ENCODE results near the gene PRKAG2.
A peak's percentile ranks its signal among the peaks of the same experiment; 100 is the strongest.

Gene PRKAG2

GRCh38 chr7:151721236-151721635 is 155.7 kb downstream of the PRKAG2 start:
- peaks cover 5 to 21% of the 10 kb centered on the region in 2 donors for H3K36me3 Mint-ChIP-seq
- peaks cover 0 to 2% of the 10 kb centered on the region in 2 donors for H3K9me3 Mint-ChIP-seq
- no peak for DNase-seq
- no peak overlapping the region for H3K4me3 Mint-ChIP-seq
- ATAC-seq (replicated peaks), result no peak
- H3K27ac Mint-ChIP-seq, result no peak overlapping the region
- peaks cover 22 to 29% of the 10 kb centered on the region in 2 donors for H3K4me1 Mint-ChIP-seq
- no peaks in the 10 kb centered on the region for H3K27me3 Mint-ChIP-seq

DNA sequence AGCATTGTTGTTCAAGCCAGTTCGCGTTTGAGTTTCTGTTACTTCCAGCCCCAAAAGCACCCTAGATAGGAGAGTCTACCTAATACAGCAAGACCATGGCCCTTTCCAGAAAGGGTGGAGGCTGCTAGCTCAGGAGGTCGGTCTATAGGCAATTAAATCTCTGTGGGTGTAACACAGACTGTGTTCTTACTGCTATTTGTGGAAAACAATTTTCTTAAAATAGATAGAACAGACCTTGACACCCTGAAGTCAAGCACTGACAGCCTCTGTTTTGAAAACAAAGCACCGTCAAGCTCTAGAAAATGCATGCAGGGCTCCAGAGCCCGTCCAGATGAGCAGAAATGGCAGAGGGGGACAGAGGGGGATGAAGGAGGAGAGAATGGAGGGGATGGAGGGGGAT is 156.6 kb downstream of the PRKAG2 start:
- ATAC-seq (replicated peaks) (no peak), DNase-seq (no peak)
- Mint-ChIP-seq H3K4me1 (peaks cover 14 to 29% of the 10 kb centered on the region in 2 donors), H3K4me3 (no peak overlapping the region), H3K36me3 (peaks cover 6 to 26% of the 10 kb centered on the region in 2 donors), H3K9me3 (peaks cover 0 to 2% of the 10 kb centered on the region in 2 donors), H3K27me3 (no peaks in the 10 kb centered on the region), H3K27ac (no peak overlapping the region)

GRCh38 chr7:151719897-151720242 is 157.0 kb downstream of the PRKAG2 start:
- ATAC-seq (replicated peaks), result no peak
- no peak for DNase-seq
- Mint-ChIP-seq H3K9me3 (peaks cover 0 to 2% of the 10 kb centered on the region in 2 donors), H3K4me1 (peaks cover 10 to 25% of the 10 kb centered on the region in 2 donors), H3K36me3 (peaks cover 4 to 26% of the 10 kb centered on the region in 2 donors), H3K4me3 (no peak overlapping the region), H3K27ac (no peak overlapping the region), H3K27me3 (no peaks in the 10 kb centered on the region)

DNA sequence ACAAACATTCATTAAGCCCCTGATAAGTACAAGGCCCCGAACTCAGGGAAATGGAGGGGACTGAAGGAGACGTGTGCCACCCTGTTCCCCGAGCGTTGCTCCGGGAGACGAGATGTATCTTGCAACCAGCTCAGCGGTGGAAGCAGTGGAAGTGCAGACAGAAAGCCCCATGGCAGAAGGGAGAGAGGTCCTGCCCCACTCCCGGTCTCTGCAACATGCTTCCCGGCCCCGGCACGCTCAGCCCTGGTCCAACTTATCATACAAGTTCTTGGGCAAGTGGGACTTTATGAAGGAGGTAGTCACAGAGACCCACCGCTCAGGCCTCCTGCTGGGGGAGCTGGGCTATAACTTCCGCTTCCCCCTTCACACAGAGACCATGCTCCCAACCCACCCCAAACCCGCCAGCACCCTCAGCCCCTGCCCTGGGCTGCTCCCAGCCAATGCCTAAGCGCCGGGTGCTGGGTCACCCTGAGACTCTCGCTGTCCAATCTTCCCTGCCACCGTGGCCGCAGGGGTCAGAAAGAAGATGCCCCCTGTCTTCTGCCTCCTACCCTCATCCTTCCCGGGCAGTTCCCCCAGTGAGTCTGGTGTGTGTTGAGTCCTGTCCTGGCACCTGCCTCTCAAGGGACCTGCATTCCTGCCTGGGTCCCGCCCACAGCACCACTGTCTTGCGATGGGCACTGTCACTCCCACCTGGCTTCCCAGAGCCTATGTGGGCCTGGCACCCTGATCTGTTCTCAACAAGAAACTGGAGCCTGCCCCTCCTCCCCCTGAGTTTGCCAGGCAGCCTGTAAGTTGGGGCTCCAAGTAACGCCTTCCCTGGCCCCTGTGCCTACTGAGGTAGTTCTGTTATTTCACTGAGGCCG is 157.7 kb downstream of the PRKAG2 start:
- Mint-ChIP-seq H3K9me3 (peaks cover 0 to 2% of the 10 kb centered on the region in 2 donors), H3K27ac (no peak overlapping the region), H3K4me1 (peaks cover 9 to 21% of the 10 kb centered on the region in 2 donors), H3K36me3 (peaks cover 5 to 26% of the 10 kb centered on the region in 2 donors), H3K4me3 (no peak overlapping the region), H3K27me3 (no peaks in the 10 kb centered on the region)
- ATAC-seq (replicated peaks) (no peak), DNase-seq (no peak)

DNA sequence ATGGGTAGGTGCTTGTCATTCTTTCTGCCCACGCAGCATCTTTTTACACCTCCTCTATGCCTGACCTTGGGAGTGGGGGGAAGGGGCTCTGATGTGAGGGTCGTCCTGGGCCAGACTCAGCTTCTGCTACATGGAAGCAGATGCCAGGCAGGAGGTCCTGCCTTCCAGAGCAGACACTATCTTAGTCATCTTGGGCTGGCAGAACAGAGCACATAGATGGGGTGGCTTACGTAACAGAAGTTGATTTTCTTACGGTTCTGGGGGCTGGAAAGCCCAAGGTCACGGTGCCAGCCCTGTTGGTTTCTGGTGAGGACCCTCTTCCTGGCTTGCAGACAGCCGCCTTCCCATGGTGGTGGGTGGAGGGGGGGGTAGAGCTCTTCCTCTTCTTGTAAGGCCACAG is 159.0 kb downstream of the PRKAG2 start:
- H3K36me3 Mint-ChIP-seq, result peaks cover 5 to 26% of the 10 kb centered on the region in 2 donors
- no peaks in the 10 kb centered on the region for H3K27me3 Mint-ChIP-seq
- H3K27ac Mint-ChIP-seq, result peak overlapping the region; percentile 59
- peaks cover 9 to 17% of the 10 kb centered on the region in 2 donors for H3K4me1 Mint-ChIP-seq
- DNase-seq (no peak), ATAC-seq (replicated peaks) (no peak)
- peaks cover 0 to 2% of the 10 kb centered on the region in 2 donors for H3K9me3 Mint-ChIP-seq
- H3K4me3 Mint-ChIP-seq, result no peak overlapping the region

DNA sequence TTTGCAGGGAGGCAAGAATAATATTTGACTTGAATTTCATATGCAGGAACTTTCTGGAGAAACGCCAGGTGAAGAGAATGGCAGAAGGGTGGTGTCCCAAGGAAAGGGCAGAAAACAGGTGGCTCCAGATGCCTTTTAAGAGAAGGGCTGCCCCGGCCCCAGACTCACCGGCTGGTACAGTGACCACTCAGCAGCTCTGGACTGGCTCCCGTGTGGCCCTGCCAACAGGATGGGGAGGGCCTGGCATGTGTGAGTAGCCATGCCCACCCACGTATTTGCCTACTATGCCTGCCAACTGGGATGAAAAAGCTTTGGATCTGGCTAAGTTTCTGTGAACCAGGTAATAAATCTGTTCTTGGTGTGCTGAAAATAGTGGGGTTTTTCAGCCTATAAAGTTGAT is 159.5 kb downstream of the PRKAG2 start:
- Mint-ChIP-seq H3K27me3 (no peaks in the 10 kb centered on the region), H3K27ac (no peak overlapping the region), H3K9me3 (peaks cover 0 to 2% of the 10 kb centered on the region in 2 donors), H3K36me3 (peaks cover 5 to 26% of the 10 kb centered on the region in 2 donors), H3K4me3 (no peak overlapping the region), H3K4me1 (peaks cover 13 to 22% of the 10 kb centered on the region in 2 donors)
- ATAC-seq (replicated peaks) (no peak), DNase-seq (no peak)

- Mint-ChIP-seq H3K27ac (no peak overlapping the region), H3K4me1 (peaks cover 18 to 23% of the 10 kb centered on the region in 2 donors), H3K9me3 (peaks cover 0 to 2% of the 10 kb centered on the region in 2 donors), H3K27me3 (no peaks in the 10 kb centered on the region), H3K36me3 (peaks cover 5 to 26% of the 10 kb centered on the region in 2 donors), H3K4me3 (no peak overlapping the region)
- ATAC-seq (replicated peaks) (no peak), DNase-seq (no peak)
These were observed 160.6 kb downstream of the PRKAG2 start for GRCh38 chr7:151716323-151716722.

- H3K36me3 Mint-ChIP-seq, result peaks cover 5 to 26% of the 10 kb centered on the region in 2 donors
- H3K4me3 Mint-ChIP-seq, result no peak overlapping the region
- H3K4me1 Mint-ChIP-seq, result peaks cover 18 to 23% of the 10 kb centered on the region in 2 donors
- DNase-seq (no peak), ATAC-seq (replicated peaks) (no peak)
- peaks cover 0 to 2% of the 10 kb centered on the region in 2 donors for H3K9me3 Mint-ChIP-seq
- H3K27me3 Mint-ChIP-seq, result no peaks in the 10 kb centered on the region
- H3K27ac Mint-ChIP-seq, result no peak overlapping the region
These were observed 161.1 kb downstream of the PRKAG2 start for GRCh38 chr7:151715666-151716315.

- Mint-ChIP-seq H3K4me1 (peaks cover 21 to 23% of the 10 kb centered on the region in 2 donors), H3K36me3 (peaks cover 10 to 29% of the 10 kb centered on the region in 2 donors), H3K4me3 (no peak overlapping the region), H3K9me3 (peaks cover 0 to 2% of the 10 kb centered on the region in 2 donors), H3K27me3 (no peaks in the 10 kb centered on the region), H3K27ac (no peak overlapping the region)
- no peak for ATAC-seq (replicated peaks)
- no peak for DNase-seq
These were observed 162.7 kb downstream of the PRKAG2 start for GRCh38 chr7:151714201-151714600.

DNA sequence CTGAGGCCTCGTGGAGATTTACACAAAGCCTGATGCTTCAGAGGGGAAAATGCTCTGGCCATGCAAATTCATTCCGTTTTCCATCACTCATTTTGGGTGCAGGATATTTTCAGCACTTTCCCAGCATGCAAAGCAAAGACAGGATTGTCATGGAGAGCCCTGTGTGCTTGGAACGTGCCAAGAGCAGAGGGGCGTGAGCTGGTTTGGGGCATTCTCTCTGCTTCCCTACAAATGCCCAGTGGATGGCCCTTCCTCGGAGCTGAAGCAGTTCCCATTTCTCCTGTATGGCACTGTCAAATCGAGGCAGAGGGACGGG is 164.1 kb downstream of the PRKAG2 start:
- DNase-seq (no peak), ATAC-seq (replicated peaks) (no peak)
- Mint-ChIP-seq H3K27me3 (no peaks in the 10 kb centered on the region), H3K4me3 (no peak overlapping the region), H3K9me3 (no peaks in the 10 kb centered on the region), H3K36me3 (peaks cover 10 to 23% of the 10 kb centered on the region in 2 donors), H3K4me1 (peaks cover 17 to 23% of the 10 kb centered on the region in 2 donors), H3K27ac (no peak overlapping the region)

- DNase-seq (peak; percentile 15), ATAC-seq (replicated peaks) (peak; percentile 95 to 96)
- H3K4me3 Mint-ChIP-seq, result peak overlapping the region in 1 of 2 donors; percentile 36
- no peaks in the 10 kb centered on the region for H3K27me3 Mint-ChIP-seq
- peak overlapping the region; percentile 76 for H3K27ac Mint-ChIP-seq
- no peaks in the 10 kb centered on the region for H3K9me3 Mint-ChIP-seq
- peaks cover 10 to 23% of the 10 kb centered on the region in 2 donors for H3K36me3 Mint-ChIP-seq
- peaks cover 17 to 23% of the 10 kb centered on the region in 2 donors for H3K4me1 Mint-ChIP-seq
These were observed 164.8 kb downstream of the PRKAG2 start for GRCh38 chr7:151711906-151712809.

DNA sequence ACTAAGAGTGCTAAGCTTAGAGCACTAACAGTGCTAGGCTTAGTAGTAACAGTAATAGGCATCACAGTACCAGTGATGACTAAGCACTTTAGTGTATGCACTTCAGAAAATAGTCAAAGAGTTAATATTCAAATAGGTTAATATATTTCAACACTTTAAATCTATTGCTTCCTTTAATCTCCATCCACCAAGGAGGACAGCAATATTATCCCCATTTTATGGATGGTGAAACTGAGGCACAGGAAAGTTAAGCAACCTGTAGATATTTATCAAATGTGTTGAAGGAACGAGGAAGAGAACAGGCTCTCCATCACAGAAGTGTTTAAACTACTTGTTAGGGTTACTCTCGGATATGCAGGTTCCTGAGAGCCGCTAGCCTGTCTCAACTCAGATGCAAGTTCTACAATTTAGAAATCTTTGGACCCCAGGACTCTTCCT is 165.5 kb downstream of the PRKAG2 start:
- H3K4me1 Mint-ChIP-seq, result peaks cover 15 to 23% of the 10 kb centered on the region in 2 donors
- DNase-seq, result no peak
- H3K9me3 Mint-ChIP-seq, result no peaks in the 10 kb centered on the region
- H3K27ac Mint-ChIP-seq, result no peak overlapping the region
- H3K4me3 Mint-ChIP-seq, result no peak overlapping the region
- H3K27me3 Mint-ChIP-seq, result no peaks in the 10 kb centered on the region
- no peak for ATAC-seq (replicated peaks)
- H3K36me3 Mint-ChIP-seq, result peaks cover 8 to 20% of the 10 kb centered on the region in 2 donors

DNA sequence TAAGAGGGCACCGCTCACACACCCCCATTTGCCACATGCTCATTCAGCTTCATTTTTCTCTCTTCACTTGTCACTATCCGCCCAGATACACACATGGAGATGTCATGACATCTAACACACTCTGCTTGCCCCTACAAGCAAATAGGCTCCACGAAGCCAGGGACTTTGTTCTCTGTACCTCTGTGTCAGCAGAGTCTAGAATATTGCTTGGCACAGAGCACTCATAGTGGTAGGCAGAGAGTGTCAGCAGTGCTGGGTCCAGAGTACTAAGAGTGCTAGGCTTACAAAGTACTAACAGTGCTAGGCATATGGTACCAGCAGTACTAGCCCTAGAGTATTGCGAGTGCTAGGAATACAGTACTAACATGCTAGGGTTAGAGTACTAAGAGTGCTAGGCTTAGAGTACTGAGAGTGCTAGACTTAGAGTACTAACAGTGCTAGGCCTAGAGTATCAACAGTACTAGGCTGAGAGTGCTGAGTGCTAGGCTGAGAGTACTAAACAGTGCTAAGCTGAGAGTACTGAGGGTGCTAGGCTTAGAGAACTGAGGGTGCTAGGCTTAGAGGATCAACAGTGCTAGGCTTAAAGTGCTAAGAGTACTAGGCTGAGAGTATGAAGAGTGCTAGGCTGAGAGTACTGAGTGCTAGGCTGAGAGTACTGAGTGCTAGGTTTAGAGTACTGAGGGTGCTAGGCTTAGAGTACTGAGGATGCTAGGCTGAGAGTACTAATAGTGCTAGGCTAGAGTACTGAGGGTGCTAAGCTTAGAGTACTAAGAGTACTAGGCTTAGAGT is 166.1 kb downstream of the PRKAG2 start:
- Mint-ChIP-seq H3K9me3 (no peaks in the 10 kb centered on the region), H3K27ac (no peak overlapping the region), H3K4me1 (peaks cover 13 to 21% of the 10 kb centered on the region in 2 donors), H3K27me3 (no peaks in the 10 kb centered on the region), H3K36me3 (peaks cover 8 to 16% of the 10 kb centered on the region in 2 donors), H3K4me3 (no peak overlapping the region)
- DNase-seq (no peak), ATAC-seq (replicated peaks) (no peak)

Data from stimulated activated naive B cell treated with anti-CD40 and anti-IgM and Interleukin-4, amounts not matched to agents 10 μg/mL and 1 μg/mL and 100 μg/mL, for 72 hours (primary cell).